Lower leg skin (tissue), 4 donors: ENCODE measurements around the gene ZFAND3. TPM values are rescaled to one million over a fixed set of nuclear protein-coding genes. Genes with fewer than 3 reads are reported as not detected.

ENCODE experiments used
- DNase-seq, 2 donors: peaks; one replicate each; pipeline ENCODE4 v3.0.0-alpha.2; 2019; ENCODE audit warnings: low spot score in 2 of 2
- H3K4me3 ChIP-seq: fragments of 200-600 bp; sonication (generic); 2 replicates; pipeline ENCODE4 v1.5.1; 2017; ENCODE audit warnings: mild to moderate bottlenecking, low read depth; ENCODE audit not compliant: poor library complexity, severe bottlenecking
- POLR2A ChIP-seq, 2 donors: fragments of 450-650 bp; IDR thresholded peaks; one replicate each; pipeline ENCODE4 v1.6.1; 2016 to 2017; ENCODE audit warnings: antibody characterized with exemption in 2 of 2, mild to moderate bottlenecking in 1 of 2, moderate library complexity in 1 of 2
- WGBS, 2 donors: methylation state at CpG; one replicate each; pipeline ENCODE4 v1.1.5; 2018; 5-methylcytosine and 5-hydroxymethylcytosine counted together
- intact Hi-C: fragments of 100-400 bp; cut with DNase I; formaldehyde crosslinking; loops from one replicate; pipeline ENCODE4 v1.15.0; 2023; ENCODE audit warnings: low total_unique reads
- total RNA-seq, 4 donors: library from RNA; depleted of rRNA; stranded (reverse); fragments of >200 nt; gene quantifications; one replicate each; pipeline ENCODE4 v1.1.0, GENCODE V29; 2016
- TF ChIP-seq, protein P1 (sequence below), 3 donors: fragments of 450-650 bp; IDR thresholded peaks; one replicate each; pipeline ENCODE4 v1.5.1; 2016; ENCODE audit warnings: antibody characterized with exemption in 3 of 3, mild to moderate bottlenecking in 3 of 3, moderate library complexity in 2 of 3

Gene ZFAND3
- total RNA-seq, 4 donors from 2014 or later: 26.3 to 40.8 (median 30.3) TPM

DNA sequence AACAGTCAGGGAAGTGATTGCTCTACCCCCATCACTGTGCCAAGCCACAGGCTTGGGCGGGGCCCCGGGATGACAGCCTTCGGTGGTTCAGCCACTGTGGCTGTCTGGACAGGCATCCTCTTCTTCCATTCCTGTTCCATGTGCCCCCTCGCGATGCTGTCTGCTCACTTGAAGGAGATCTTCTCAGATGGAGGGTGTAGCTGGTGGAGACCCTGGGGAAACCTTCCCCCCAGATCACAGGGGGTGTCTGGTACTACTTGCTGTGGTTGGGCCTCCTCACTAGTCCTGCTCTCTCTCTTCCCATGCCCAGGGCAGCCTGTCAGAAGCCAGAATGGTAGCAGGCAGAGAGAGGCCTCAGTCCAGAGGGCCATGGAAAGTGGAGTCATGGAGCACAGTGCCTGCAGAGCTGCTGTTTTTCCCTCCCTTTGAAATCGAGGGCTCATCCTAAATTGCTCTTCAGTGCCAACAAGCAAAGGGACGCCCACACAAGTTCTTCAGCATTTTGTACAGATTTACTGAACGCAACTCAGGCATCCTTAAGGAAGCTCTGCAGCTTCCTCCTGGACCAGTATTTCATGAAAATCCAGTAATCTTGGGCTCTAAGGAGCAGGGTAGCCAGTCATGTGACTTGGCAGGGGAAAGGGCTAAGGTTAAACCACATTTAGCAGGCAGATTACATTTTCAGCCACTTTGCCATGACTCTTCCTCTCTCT is 326.6 kb downstream of the ZFAND3 start:
- TF ChIP-seq, protein P1, sequence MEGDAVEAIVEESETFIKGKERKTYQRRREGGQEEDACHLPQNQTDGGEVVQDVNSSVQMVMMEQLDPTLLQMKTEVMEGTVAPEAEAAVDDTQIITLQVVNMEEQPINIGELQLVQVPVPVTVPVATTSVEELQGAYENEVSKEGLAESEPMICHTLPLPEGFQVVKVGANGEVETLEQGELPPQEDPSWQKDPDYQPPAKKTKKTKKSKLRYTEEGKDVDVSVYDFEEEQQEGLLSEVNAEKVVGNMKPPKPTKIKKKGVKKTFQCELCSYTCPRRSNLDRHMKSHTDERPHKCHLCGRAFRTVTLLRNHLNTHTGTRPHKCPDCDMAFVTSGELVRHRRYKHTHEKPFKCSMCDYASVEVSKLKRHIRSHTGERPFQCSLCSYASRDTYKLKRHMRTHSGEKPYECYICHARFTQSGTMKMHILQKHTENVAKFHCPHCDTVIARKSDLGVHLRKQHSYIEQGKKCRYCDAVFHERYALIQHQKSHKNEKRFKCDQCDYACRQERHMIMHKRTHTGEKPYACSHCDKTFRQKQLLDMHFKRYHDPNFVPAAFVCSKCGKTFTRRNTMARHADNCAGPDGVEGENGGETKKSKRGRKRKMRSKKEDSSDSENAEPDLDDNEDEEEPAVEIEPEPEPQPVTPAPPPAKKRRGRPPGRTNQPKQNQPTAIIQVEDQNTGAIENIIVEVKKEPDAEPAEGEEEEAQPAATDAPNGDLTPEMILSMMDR (IDR thresholded peaks at IDR 0.05): no peak
- TF ChIP-seq POLR2A (IDR thresholded peaks at IDR 0.05): no peak
- no peak overlapping the region for H3K4me3 ChIP-seq
- 48 to 55% methylated on average over 8 of the region's 8 CpGs for WGBS, 2 donors
- no peak for DNase-seq
- intact Hi-C loops: no loop called here

DNA sequence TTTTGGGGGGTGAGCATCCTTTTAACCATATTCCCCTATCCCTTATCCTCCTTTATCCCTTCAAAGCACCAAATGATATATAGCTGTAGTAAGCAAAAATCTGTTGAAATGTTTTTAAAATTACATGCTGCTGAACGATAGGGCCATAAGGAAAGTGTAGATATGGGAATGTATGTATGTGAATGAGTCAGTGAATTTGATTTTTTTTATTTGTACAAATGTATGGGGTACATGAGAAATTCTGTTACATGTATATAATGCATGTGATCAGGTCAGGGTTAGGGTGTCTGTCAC is 327.2 kb downstream of the ZFAND3 start:
- TF ChIP-seq, protein P1 (IDR thresholded peaks at IDR 0.05): no peak
- TF ChIP-seq POLR2A (IDR thresholded peaks at IDR 0.05): no peak
- intact Hi-C loops: no loop called here
- H3K4me3 ChIP-seq: no peak overlapping the region
- WGBS, 2 donors: 81 to 86% methylated on average over 1 of the region's 1 CpG
- no peak for DNase-seq

DNA sequence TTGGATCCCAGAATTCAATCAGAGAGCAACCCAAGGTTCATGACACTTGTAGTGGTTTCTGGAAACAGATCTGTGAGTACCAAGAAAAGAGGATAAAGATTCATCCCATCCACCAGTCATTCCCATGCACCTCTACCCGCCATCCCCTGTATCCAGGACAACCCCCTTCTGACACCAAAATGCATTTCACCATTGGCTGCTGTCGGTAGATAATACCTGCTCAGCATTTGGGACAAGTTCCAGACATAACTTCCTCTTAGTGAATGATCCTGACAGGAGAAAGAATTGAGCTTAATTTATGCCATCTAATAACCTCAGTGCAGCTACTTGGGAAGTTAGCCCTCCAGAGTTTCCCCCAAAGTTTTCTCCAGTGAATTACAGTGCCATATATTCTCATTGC is 329.1 kb downstream of the ZFAND3 start:
- DNase-seq: no peak
- no peak overlapping the region for H3K4me3 ChIP-seq
- no peak for TF ChIP-seq POLR2A (IDR thresholded peaks at IDR 0.05)
- TF ChIP-seq, protein P1 (IDR thresholded peaks at IDR 0.05): no peak
- intact Hi-C loops: no loop called here
- 68 to 89% methylated on average over 2 of the region's 2 CpGs for WGBS, 2 donors

DNA sequence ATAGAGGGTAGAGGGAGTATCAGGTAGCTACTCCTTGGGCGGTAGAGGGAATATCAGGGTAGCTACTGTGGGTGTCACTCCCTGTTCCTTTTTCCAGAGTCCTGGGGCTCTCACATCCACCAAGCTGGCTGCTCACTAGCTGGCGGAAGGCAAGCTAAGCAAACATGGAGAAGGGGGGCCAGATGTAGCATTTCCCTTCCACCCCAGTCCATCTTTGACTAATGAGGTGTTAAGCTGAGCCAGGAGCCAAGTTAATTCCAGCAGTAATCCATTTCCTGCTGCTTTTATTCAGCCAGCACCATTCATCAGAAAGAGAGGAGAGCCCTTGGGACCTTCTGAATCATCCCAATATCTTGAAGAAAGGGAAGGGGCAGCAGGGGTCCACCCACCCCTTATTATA is 330.0 kb downstream of the ZFAND3 start:
- DNase-seq: no peak
- 76 to 93% methylated on average over 2 of the region's 2 CpGs for WGBS, 2 donors
- intact Hi-C loops: no loop called here
- H3K4me3 ChIP-seq: no peak overlapping the region
- TF ChIP-seq, protein P1 (IDR thresholded peaks at IDR 0.05): no peak
- TF ChIP-seq POLR2A (IDR thresholded peaks at IDR 0.05): no peak

DNA sequence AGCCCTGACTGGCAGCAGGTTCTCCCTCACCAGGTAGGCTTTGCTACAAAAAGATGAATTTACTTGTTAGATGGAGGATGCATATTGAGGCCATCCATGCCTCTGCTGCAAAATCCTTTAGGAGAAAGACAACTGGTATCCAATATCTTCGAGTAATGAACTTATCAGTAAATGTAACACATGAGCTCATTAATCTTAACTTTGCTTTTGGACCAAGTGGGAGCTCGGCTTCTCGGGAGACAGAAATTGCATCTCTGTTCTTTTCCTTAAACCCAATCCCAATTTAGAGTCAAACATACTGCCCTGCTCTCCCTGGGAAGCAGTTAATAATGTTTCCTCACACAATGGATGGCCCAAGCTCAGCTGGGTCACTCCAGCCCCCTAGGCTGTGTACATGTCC is 330.5 kb downstream of the ZFAND3 start:
- DNase-seq: no peak
- WGBS, 2 donors: 92 to 93% methylated on average over 3 of the region's 3 CpGs
- intact Hi-C loops: no loop called here

More for the DNA sequence above, 330.5 kb downstream of the ZFAND3 start:
- H3K4me3 ChIP-seq: no peak overlapping the region
- TF ChIP-seq POLR2A (IDR thresholded peaks at IDR 0.05): no peak
- TF ChIP-seq, protein P1 (IDR thresholded peaks at IDR 0.05): no peak
